ENCODE measurements around the gene NOSIP.

NOSIP gene

DNA sequence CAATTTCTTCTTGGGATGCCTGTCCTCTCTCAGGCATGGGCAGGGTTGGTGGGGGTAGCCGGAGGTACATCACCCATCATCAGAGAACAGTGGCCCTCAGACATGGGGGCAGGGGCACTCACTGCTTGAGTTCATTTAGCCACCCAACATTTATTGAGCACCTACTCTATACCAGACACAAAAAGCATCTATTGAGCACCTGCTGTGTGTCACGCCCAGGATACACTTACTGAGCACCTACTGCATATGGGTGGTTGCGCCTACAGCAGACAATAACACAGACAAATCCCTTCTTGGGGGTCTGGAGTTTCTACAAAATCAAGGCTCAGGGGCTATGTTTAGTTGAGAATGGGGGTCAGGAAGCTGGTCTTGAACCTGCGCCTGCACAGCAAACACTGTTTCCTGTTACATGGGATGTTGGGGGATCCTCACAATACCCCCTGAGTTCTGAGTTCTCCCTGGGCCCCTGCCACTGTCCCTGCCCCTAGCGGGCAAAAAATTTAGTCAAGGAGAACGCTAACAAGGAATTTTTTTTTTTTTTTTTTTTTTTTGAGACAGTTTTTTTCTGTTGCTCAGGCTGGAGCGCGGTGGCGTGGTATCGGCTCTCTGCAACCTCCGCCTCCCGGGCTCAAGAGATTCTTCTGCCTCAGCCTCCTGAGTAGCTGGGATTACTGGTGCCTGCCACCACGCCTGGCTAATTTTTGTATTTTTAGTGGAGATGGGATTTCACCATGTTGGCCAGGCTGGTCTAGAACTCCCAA, 41.0 kb downstream of the NOSIP start:
- no peak overlapping the region for H3K27ac ChIP-seq
- TF ChIP-seq, protein P1, sequence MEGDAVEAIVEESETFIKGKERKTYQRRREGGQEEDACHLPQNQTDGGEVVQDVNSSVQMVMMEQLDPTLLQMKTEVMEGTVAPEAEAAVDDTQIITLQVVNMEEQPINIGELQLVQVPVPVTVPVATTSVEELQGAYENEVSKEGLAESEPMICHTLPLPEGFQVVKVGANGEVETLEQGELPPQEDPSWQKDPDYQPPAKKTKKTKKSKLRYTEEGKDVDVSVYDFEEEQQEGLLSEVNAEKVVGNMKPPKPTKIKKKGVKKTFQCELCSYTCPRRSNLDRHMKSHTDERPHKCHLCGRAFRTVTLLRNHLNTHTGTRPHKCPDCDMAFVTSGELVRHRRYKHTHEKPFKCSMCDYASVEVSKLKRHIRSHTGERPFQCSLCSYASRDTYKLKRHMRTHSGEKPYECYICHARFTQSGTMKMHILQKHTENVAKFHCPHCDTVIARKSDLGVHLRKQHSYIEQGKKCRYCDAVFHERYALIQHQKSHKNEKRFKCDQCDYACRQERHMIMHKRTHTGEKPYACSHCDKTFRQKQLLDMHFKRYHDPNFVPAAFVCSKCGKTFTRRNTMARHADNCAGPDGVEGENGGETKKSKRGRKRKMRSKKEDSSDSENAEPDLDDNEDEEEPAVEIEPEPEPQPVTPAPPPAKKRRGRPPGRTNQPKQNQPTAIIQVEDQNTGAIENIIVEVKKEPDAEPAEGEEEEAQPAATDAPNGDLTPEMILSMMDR (conservative IDR thresholded peaks at IDR 0.05) = no peak

DNA sequence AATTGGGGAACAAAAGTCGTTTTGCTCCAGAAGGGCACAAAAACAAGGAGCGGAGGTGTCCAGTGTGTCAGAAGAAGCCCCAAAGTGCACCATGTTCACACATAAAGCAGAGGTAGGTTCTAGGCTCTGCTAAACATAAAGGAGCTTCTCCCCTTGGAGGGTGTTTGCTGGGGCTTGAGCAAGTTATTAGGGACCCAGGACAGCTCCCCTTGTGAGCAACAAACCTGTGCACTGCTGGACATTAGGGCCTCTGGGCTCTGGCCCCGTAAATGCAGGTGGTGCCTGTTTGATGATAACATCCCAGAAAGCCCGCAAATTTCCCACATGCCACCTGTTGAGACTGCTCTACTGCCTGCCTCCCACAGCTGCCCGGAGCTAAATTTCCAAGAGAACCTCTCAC, 41.7 kb downstream of the NOSIP start:
- TF ChIP-seq ZFX (IDR thresholded peaks at IDR 0.05) = no peak
- TF ChIP-seq, protein P1 (conservative IDR thresholded peaks at IDR 0.05) = no peak
- H3K27ac ChIP-seq = no peak overlapping the region

DNA sequence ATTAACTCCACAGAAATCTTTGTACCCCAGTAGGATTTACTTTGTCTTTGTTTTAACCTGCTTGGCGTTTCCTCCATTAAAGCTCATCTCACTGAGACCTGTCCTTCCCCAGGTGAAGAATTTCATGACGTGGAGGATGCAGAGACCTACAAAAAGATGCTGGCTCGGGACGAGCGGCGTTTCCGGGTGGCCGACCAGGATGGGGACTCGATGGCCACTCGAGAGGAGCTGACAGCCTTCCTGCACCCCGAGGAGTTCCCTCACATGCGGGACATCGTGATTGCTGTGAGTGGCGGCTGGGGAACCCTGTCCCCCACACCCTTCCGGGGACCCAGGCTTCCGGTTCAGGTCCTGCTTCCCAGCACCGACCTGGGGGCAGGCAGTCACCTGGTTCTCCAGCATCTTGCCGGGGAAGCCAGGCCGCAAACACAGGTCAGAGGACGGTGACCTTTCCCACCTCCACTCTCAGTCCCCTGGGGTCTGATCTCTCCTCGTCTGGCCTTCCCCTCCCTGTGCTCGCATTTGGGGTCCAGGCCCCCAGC, 43.4 kb downstream of the NOSIP start:
- H3K27ac ChIP-seq = no peak overlapping the region
- TF ChIP-seq ZFX (IDR thresholded peaks at IDR 0.05) = no peak
- TF ChIP-seq, protein P1 (conservative IDR thresholded peaks at IDR 0.05) = no peak

DNA sequence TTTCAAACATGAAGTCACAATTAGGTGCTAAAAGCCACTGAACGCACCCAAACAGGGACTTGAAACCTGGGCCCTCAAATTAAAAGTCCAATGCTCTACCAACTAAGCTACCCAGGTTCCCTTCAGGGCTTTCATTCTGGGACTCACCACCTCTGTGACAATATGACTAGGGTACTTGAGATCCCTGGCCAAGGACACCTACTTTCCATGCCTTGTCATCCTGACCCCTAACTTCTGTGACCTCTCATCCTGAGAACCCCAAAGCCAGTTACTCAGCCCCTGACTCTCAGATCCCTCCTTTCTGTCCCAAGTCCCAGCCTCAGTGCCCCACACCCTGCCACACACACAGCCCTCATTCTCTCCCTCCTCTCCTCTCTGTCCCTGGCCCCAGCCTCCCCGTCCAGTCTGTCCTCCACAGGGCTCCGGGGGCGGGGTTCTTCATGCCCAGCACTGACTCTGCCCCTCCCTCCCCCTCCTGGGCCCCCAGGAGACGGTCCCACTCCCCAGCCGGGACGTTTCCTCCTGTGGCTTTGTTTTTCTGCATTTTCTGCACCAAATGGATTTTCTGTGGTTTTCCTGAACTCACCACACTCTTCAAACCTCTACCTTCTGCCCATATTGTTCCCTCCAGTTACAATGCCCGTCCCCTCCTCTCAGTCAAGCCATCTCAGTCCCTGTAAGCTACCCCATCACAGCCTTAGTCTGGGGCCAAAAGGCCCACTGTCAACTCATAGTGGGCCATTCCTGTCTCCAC, 45.5 kb downstream of the NOSIP start:
- TF ChIP-seq ZFX (IDR thresholded peaks at IDR 0.05) = no peak
- TF ChIP-seq, protein P1 (conservative IDR thresholded peaks at IDR 0.05) = no peak
- peak overlapping the region; percentile 59 for H3K27ac ChIP-seq

DNA sequence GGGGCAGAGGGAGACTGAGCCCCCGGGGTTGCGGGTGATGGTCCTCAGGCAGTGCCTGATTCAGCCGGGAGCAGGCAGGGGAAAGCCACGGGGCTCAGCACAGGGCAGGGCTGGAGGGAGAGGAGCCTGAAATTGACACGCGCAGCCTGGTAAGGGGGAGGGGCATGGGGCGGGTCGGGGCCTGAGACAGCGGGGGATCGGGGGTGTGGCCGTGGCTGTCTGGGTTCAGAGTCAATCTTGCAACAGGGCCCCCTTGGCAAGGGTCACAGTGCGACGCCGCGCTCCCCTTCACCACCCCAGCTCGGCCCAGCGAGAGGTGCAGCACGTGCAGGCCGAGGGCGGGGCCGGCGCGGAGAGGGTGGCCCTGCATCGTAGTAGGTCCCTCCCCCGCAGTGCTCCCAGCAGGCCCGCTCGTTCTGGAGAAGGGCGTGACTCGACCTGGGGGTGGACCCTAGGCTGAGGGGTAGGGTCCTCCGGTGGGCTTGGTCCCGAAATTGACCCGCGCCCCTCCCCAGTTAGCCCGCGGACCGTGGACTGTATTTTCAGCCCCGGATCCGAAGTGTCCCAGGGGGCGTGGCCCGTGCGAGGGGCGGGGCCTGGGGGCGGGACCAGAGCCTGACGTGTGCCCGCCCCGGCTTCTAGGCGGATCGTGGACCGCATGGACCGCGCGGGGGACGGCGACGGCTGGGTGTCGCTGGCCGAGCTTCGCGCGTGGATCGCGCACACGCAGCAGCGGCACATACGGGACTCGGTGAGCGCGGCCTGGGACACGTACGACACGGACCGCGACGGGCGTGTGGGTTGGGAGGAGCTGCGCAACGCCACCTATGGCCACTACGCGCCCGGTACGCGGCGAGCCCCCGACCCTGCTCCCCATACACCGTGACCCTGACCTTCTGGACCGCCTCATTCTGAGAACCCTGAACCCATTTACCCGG, 46.5 kb downstream of the NOSIP start:
- H3K27ac ChIP-seq = peak overlapping the region; percentile 59

DNA sequence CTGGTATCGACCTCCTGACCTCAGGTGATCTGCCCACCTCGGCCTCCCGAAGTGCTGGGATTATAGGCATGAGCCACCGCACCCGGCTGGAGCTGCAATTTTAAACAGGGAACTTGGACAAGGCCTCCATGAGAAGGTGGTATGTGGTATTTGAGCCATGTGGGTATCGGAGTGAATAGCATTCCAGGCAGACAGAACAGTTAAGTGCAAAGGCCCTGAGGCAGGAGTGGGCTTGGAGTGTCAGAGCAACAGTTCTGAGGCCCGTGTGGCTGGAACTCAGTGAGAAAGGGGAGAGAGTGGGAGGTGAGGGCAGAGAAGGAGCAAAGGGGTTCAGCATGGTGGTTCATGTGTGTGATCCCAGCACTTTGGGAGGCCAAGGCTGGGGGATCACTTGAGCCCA, 49.6 kb downstream of the NOSIP start:
- H3K27ac ChIP-seq = no peak overlapping the region
- TF ChIP-seq, protein P1 (conservative IDR thresholded peaks at IDR 0.05) = no peak
- no peak for TF ChIP-seq ZFX (IDR thresholded peaks at IDR 0.05)

More for the DNA sequence above, 46.5 kb downstream of the NOSIP start:
- TF ChIP-seq, protein P1 (conservative IDR thresholded peaks at IDR 0.05) = no peak; the same call in 1 of the 2 replicates
- TF ChIP-seq ZFX (IDR thresholded peaks at IDR 0.05) = no peak

All from C4-2B (cell line).